Activated T-cell treated with anti-CD3 and anti-CD28 coated beads, Interleukin-2, amount 50 U/mL, for 4 hours (primary cell): ENCODE measurements around the gene TET1. TPM values are rescaled to one million over a fixed set of nuclear protein-coding genes. Genes with fewer than 3 reads are reported as not detected.
"Not testable (repeated sequence)": the region's sequence is repeated elsewhere in the genome, so short reads cannot be mapped to it uniquely, and the experiment has no call there.

Experiments used
- ATAC-seq, 2 donors: fragments of 200-7000 bp; cut with Tn5 transposase; one replicate each; pipeline ENCODE4 v1.10.0; 2021
- DNase-seq: peaks from one replicate; pipeline ENCODE4 v3.0.0-alpha.2; 2020
- H3K27me3 Mint-ChIP-seq: one replicate; pipeline ENCODE4 v1.8.0; 2021; ENCODE audit warnings: low read depth, mixed read lengths
- H3K36me3 Mint-ChIP-seq: one replicate; pipeline ENCODE4 v1.8.0; 2022; ENCODE audit warnings: mixed read lengths; ENCODE audit not compliant: insufficient read depth
- H3K4me1 Mint-ChIP-seq: one replicate; pipeline ENCODE4 v1.8.0; 2021; ENCODE audit warnings: low read depth, mixed read lengths
- H3K4me3 Mint-ChIP-seq: one replicate; pipeline ENCODE4 v1.8.0; 2021; ENCODE audit warnings: mild to moderate bottlenecking, moderate library complexity, mixed read lengths
- H3K9me3 Mint-ChIP-seq: one replicate; pipeline ENCODE4 v1.8.0; 2021; ENCODE audit warnings: mixed read lengths
- total RNA-seq, 3 donors: library from RNA; stranded (reverse); gene quantifications; one replicate each; pipeline ENCODE4 v1.2.1, GENCODE V29; 2021

TET1 gene
- total RNA-seq, 3 donors from 2014 or later = 0.14 to 0.24 (median 0.23) TPM

DNA sequence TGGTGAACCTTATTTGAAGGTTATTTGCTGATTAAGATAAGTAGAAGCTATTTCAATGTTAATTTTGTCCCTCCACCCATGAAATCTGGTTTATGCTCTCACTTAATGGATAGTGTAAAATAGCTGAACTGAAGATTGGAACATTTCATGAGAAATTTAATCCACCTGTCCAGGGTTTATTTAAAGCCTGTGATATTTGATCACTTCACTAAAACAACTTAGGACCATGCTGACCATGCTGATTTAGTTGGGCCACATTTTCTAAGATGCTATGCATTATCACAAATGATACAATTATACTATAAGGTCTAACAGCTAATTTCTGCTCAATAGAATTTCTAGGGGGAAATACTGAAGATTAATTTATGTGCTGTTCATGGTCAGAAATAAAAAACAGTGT lies 53.8 kb downstream of the TET1 start:
- H3K27me3 Mint-ChIP-seq, H3K4me1 Mint-ChIP-seq, H3K9me3 Mint-ChIP-seq, H3K36me3 Mint-ChIP-seq, H3K4me3 Mint-ChIP-seq, ATAC-seq, DNase-seq: not testable (repeated sequence)

DNA sequence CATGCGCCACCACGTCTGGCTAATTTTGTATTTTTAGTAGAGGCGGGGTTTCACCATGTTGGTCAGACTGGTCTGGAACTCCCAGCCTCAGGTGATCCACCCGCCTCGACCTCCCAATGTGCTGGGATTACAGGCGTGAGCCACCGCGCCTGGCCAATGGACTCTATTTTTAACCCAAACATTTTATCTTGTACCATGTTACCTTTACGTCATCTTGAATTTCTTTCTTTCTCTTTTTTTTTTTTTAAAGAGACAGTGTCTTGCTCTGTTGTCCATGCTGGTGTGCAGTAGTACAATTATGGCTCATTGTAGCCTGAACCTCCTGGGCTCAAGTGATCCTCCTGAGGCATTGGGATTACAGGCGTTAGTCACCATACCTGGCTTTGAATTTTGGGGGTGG lies 57.6 kb downstream of the TET1 start:
- H3K27me3 Mint-ChIP-seq, ATAC-seq, H3K4me3 Mint-ChIP-seq, DNase-seq, H3K9me3 Mint-ChIP-seq, H3K36me3 Mint-ChIP-seq, H3K4me1 Mint-ChIP-seq: not testable (repeated sequence)

- DNase-seq (no peak), ATAC-seq (no peak)
- H3K36me3 Mint-ChIP-seq = peaks cover 1% of the 10 kb centered on the region
- no peak overlapping the region for H3K4me3 Mint-ChIP-seq
- H3K4me1 Mint-ChIP-seq = no peaks in the 10 kb centered on the region
- H3K9me3 Mint-ChIP-seq = no peaks in the 10 kb centered on the region
- no peaks in the 10 kb centered on the region for H3K27me3 Mint-ChIP-seq
These were observed 58.1 kb downstream of the TET1 start for GRCh38 chr10:68618234-68618633.

DNA sequence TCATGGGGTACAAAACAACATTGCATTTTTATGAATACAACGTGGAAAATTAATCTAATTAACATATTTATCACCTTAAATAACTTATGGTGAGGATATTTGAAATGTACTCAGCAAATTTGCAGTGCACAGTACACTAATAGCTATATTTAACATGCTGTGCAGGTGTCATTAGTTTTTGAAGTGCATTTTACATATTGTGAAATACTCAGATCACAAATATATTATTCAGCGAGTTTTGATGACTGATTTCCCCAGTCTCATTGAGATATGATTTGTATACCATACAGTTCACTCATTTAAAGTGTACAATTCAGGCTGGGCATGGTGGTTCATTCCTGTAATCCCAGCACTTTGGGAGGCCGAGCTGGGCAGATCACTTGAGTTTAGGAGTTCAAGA lies 59.5 kb downstream of the TET1 start:
- H3K4me3 Mint-ChIP-seq = no peak overlapping the region
- DNase-seq (no peak), ATAC-seq (no peak)
- H3K9me3 Mint-ChIP-seq = no peaks in the 10 kb centered on the region
- no peaks in the 10 kb centered on the region for H3K4me1 Mint-ChIP-seq
- H3K27me3 Mint-ChIP-seq = no peaks in the 10 kb centered on the region
- peaks cover 1% of the 10 kb centered on the region for H3K36me3 Mint-ChIP-seq

DNA sequence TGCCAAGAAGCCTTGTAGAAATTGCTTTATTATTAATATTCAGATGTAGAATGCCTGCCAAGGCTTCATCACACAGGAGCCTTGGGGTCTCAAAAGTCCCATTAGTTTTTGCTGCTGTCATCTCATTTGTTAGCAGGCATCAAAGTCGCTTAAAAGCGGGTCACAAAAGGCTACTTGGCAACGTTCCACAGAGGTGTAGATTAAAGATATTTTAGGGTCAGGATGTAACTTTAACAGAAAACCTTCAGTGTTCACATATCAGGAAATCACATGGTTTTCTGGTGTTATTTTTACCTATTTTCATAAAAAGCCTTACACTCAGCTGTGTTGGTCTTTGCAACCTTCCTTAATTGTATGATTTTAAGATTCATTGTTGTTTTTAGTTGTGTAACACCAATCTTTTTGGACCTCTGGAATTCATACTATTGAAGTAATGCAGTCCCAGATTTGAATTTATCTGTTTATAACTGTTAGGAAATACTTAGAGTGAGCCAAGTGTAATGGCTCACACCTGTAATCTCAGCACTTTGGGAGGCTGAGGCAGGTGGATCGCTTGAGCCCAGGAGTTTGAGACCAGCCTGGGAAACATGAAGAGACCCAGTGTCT lies 65.3 kb downstream of the TET1 start:
- no peaks in the 10 kb centered on the region for H3K27me3 Mint-ChIP-seq
- no peaks in the 10 kb centered on the region for H3K9me3 Mint-ChIP-seq
- H3K4me3 Mint-ChIP-seq = no peak overlapping the region
- DNase-seq = no peak
- no peak for ATAC-seq
- no peaks in the 10 kb centered on the region for H3K36me3 Mint-ChIP-seq
- peaks cover 30% of the 10 kb centered on the region for H3K4me1 Mint-ChIP-seq

DNA sequence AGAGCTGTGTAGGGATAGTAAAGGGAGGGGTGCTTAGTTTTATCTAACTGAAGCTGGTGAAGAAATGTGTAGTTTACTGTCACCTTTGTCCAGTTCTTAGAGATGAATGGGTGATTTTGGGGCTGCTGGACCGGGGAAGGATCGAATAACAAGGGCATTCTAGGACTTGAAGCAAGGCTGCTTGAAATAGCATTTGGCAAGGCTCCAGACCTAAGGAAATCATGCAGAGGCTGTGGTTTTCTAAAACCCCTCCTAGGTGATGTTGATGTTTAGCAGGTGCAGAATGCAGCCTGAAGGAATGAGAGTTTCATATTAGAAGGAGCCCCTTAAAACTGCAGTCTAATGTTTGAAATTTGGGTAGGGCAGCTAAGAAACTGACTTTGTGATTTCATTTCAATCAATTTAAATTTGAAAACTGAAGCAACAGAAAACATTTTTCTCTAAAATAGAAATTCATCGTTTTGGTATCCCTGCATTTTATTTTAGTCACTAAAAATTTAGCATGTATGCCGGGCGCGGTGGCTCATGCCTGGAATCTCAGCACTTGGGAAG lies 68.5 kb downstream of the TET1 start:
- Mint-ChIP-seq H3K27me3 (no peaks in the 10 kb centered on the region), H3K9me3 (no peaks in the 10 kb centered on the region), H3K36me3 (no peaks in the 10 kb centered on the region), H3K4me3 (no peak overlapping the region), H3K4me1 (peaks cover 30% of the 10 kb centered on the region)
- DNase-seq = no peak
- no peak for ATAC-seq

DNA sequence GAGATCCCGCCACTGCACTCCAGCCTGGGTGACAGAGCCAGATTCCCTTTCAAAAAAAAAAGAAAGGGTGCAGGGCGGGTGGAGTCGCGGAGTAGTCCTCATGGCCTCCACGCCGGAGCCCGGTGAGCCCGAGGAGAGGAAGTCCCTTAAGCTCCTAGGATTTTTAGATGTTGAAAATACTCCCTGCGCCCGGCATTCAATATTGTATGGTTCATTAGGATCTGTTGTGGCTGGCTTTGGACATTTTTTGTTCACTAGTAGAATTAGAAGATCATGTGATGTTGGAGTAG lies 72.1 kb downstream of the TET1 start:
- peaks cover 18% of the 10 kb centered on the region for H3K4me1 Mint-ChIP-seq
- not testable (repeated sequence) for DNase-seq, H3K9me3 Mint-ChIP-seq, H3K4me3 Mint-ChIP-seq, H3K27me3 Mint-ChIP-seq, ATAC-seq, H3K36me3 Mint-ChIP-seq

- Mint-ChIP-seq H3K36me3 (no peaks in the 10 kb centered on the region), H3K4me3 (no peak overlapping the region), H3K27me3 (no peaks in the 10 kb centered on the region), H3K9me3 (no peaks in the 10 kb centered on the region), H3K4me1 (peaks cover 14% of the 10 kb centered on the region)
- no peak for ATAC-seq
- no peak for DNase-seq
These were observed 73.1 kb downstream of the TET1 start for GRCh38 chr10:68633281-68633680.

DNA sequence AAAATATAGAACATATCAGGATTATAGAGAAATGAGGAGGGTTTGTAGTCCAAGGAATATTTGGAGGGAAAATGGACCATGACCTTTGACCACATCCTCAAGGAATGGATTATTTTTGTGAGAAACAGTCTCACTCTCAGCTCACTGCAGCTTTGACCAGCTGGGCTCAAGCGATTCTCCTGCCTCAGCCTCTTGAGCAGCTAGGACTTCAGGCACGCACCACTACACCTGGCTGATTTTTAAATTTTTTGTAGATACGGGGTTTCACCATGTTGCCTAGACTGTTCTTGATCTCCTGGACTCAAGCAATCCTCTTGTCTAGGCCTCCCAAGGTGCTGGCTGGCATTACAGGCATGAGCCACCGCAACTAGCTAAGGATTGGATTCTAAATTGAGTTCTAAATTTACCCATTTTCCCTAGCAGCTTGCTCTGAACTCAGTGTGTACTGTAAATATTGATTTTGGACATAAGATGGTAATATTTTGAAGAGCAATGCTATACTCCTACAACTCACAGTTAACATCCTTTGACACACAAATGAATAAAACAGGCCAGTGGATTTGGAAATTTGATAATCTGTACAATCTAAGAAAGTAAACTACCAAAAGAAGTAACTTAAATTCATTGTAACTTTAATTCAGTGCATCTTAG lies 73.8 kb downstream of the TET1 start:
- DNase-seq = no peak
- ATAC-seq = no peak
- Mint-ChIP-seq H3K4me3 (no peak overlapping the region), H3K27me3 (no peaks in the 10 kb centered on the region), H3K9me3 (no peaks in the 10 kb centered on the region), H3K36me3 (no peaks in the 10 kb centered on the region), H3K4me1 (peaks cover 7% of the 10 kb centered on the region)

DNA sequence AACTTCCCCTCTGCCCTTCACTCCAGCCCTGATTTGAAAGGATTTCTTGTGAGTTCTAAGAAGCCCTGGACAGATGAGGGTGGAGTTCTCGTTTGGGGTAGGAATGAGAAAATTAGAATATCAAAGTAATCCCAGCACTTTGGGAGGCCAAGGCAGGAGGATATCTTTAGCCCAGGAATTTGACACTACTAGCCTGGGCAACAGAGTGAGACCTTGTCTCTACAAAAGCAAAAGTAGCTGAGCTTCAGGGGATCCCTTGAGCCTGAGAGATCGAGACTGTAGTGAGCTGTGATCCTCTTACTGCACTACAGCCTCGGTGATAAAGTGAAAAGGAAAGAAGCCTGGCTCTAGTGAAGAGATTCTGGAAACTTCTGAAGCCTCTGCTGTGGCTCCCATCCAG lies 76.2 kb downstream of the TET1 start:
- no peak for ATAC-seq
- H3K27me3 Mint-ChIP-seq = no peaks in the 10 kb centered on the region
- no peaks in the 10 kb centered on the region for H3K4me1 Mint-ChIP-seq
- DNase-seq = no peak
- no peaks in the 10 kb centered on the region for H3K36me3 Mint-ChIP-seq
- no peak overlapping the region for H3K4me3 Mint-ChIP-seq
- H3K9me3 Mint-ChIP-seq = no peaks in the 10 kb centered on the region

- peaks cover 10% of the 10 kb centered on the region for H3K36me3 Mint-ChIP-seq
- not testable (repeated sequence) for DNase-seq, H3K4me1 Mint-ChIP-seq, H3K9me3 Mint-ChIP-seq, H3K27me3 Mint-ChIP-seq, ATAC-seq, H3K4me3 Mint-ChIP-seq
These were observed 83.4 kb downstream of the TET1 start for GRCh38 chr10:68643550-68643949.

DNA sequence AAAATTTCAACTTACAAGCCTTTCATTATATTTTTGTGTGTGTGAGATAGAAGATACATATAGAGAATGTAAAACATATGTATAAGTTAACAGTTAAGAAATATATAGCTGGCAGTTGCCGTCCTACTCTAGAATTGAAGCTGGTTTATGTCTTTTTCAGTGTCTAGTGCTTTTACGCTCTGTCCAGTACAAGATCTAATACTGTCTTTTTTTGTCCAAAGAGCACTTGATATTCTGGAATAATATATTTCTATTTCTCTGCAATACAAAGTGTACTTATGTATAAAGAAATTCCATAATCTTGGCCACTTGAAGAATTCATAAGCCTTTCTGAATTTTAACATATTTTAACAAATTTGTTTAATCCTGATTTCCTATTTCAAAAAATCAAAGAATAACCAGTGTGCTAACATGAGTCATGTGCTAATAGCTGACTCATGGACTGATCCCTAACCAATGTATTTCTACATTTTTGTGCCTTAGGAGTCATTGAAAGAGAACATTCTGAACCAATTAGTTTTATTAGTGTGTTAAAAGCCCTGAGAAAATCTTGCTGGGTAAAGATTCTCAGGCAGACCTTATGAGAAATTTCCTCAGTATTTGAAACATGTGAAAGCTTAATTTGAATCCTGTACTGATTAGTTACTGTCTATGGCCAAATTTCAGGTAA lies 87.7 kb downstream of the TET1 start:
- H3K27me3 Mint-ChIP-seq = no peaks in the 10 kb centered on the region
- peaks cover 10% of the 10 kb centered on the region for H3K36me3 Mint-ChIP-seq
- DNase-seq (no peak), ATAC-seq (no peak)
- H3K4me1 Mint-ChIP-seq = no peaks in the 10 kb centered on the region
- no peak overlapping the region for H3K4me3 Mint-ChIP-seq
- H3K9me3 Mint-ChIP-seq = no peaks in the 10 kb centered on the region

DNA sequence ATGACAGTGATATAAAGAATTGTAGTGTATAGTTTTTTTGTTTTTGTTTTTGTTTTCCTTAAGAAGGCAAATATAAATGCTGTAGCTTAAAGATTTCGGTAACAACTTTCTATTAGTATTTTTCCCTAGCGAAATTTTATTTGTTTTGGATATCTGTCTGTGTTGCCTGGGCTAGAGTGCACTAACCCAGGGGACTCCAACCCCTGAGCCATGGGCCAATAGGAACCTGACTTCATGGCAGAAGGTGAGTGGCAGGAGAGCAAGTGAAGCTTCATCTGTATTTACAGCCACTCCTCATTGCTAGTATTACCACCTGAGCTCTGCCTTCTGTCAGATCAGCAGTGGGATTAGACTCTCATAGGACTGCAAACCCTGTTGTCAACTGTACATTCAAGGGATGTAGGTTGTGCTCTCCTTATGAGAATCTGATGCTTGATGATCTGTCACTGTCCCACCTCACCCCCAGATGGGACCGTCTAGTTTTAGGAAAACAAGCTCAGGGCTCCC lies 95.5 kb downstream of the TET1 start:
- ATAC-seq (no peak), DNase-seq (no peak)
- no peaks in the 10 kb centered on the region for H3K9me3 Mint-ChIP-seq
- H3K4me3 Mint-ChIP-seq = no peak overlapping the region
- peaks cover 11% of the 10 kb centered on the region for H3K36me3 Mint-ChIP-seq
- no peaks in the 10 kb centered on the region for H3K27me3 Mint-ChIP-seq
- H3K4me1 Mint-ChIP-seq = no peaks in the 10 kb centered on the region

DNA sequence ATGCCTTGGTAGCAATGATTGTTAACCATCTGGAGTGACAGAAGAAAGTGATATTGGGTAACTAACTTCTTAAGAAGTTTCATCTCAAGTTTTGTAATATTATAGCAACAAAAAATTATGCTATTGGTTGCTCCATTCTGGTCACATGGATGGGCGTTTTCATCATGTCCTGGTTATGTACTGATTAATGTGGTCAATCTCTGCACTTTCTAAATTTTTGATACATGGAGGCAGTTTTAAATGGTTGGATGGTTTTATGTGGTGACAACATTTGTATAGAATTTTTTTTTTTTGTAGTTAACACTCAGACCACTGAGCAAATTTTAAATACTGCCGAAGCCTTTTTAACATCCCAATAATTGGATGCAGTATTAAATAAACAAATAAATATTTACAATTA lies 105.7 kb downstream of the TET1 start:
- H3K4me1 Mint-ChIP-seq = peaks cover 3% of the 10 kb centered on the region
- no peaks in the 10 kb centered on the region for H3K27me3 Mint-ChIP-seq
- no peaks in the 10 kb centered on the region for H3K9me3 Mint-ChIP-seq
- H3K4me3 Mint-ChIP-seq = no peak overlapping the region
- ATAC-seq (no peak), DNase-seq (no peak)
- H3K36me3 Mint-ChIP-seq = peaks cover 16% of the 10 kb centered on the region

DNA sequence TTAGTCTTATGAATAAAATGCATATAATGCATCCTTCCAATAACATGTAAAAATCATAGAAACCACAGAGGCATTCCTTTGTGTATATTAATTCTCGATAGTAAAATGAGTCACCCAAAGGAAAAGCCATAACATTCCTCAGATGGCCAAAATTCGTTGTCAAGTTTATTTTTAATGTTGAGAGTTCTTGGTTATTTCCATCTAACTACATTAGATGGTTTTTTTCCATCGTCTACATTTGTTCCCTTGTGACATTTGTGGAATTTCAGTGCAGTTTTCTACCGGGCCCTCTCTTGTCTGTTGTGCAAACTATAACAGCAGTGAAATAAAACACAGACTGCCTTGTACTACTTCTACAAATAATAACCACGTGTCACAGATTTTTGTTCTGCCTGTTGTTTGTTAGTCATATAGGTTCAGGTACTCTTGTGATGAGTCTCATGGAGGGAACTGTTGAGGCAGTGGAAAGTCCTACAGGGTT lies 106.2 kb downstream of the TET1 start:
- Mint-ChIP-seq H3K9me3 (no peaks in the 10 kb centered on the region), H3K4me1 (peaks cover 3% of the 10 kb centered on the region), H3K4me3 (no peak overlapping the region), H3K27me3 (no peaks in the 10 kb centered on the region), H3K36me3 (peaks cover 19% of the 10 kb centered on the region)
- DNase-seq (no peak), ATAC-seq (no peak)
